Measurements from ENCODE around the gene CALCA. TPM values are rescaled to one million over a fixed set of nuclear protein-coding genes. Genes with fewer than 3 reads are reported as not detected.
A peak's percentile ranks its signal among the peaks of the same experiment; 100 is the strongest.

CALCA gene
- total and polyA plus RNA-seq, 4 donors, result 2.5 to 19.3 (median 15.3) TPM

GRCh38 chr11:14975252-14975587, 3.1 kb upstream of the CALCA start:
- 3% methylated on average over 11 of the region's 12 CpGs for WGBS (ENCODE audit: insufficient coverage)
- Histone ChIP-seq H3K4me3 (ENCODE audit: low read depth, low read length) (no peak overlapping the region), H3K27me3 (ENCODE audit: control insufficient read depth, insufficient read depth, low read length) (peaks cover 73% of the 10 kb centered on the region), H3K4me1 (ENCODE audit: control insufficient read depth, insufficient read depth, low read length) (peaks cover 32% of the 10 kb centered on the region), H3K36me3 (ENCODE audit: control insufficient read depth, insufficient read depth, low read length) (no peaks in the 10 kb centered on the region), H3K9me3 (ENCODE audit: control insufficient read depth, insufficient read depth, low read length) (no peaks in the 10 kb centered on the region), H3K27ac (ENCODE audit: low read depth, low read length) (no peak overlapping the region)
- peak in 2 of 6 donors; percentile 37 to 51 for DNase-seq (ENCODE audit: low read depth in 4 of 6, low spot score in 6 of 6)

- Histone ChIP-seq H3K27me3 (ENCODE audit: control insufficient read depth, insufficient read depth, low read length) (peaks cover 78% of the 10 kb centered on the region), H3K4me1 (ENCODE audit: control insufficient read depth, insufficient read depth, low read length) (peaks cover 32% of the 10 kb centered on the region), H3K4me3 (ENCODE audit: low read depth, low read length) (peak overlapping the region; percentile 9), H3K36me3 (ENCODE audit: control insufficient read depth, insufficient read depth, low read length) (no peaks in the 10 kb centered on the region), H3K27ac (ENCODE audit: low read depth, low read length) (no peak overlapping the region), H3K9me3 (ENCODE audit: control insufficient read depth, insufficient read depth, low read length) (no peaks in the 10 kb centered on the region)
- 2% methylated on average over 21 of the region's 27 CpGs for WGBS (ENCODE audit: insufficient coverage)
- DNase-seq (ENCODE audit: low read depth in 4 of 6, low spot score in 6 of 6), result peak in 2 of 6 donors; percentile 60 to 63
These were observed 2.5 kb upstream of the CALCA start for GRCh38 chr11:14974515-14975251.

GRCh38 chr11:14973621-14974514, 1.7 kb upstream of the CALCA start:
- H3K36me3 ChIP-seq (ENCODE audit: control insufficient read depth, insufficient read depth, low read length), result no peaks in the 10 kb centered on the region
- H3K4me3 ChIP-seq (ENCODE audit: low read depth, low read length), result peak overlapping the region; percentile 9
- peak in 2 of 6 donors; percentile 60 to 62 for DNase-seq (ENCODE audit: low read depth in 4 of 6, low spot score in 6 of 6)
- peaks cover 32% of the 10 kb centered on the region for H3K4me1 ChIP-seq (ENCODE audit: control insufficient read depth, insufficient read depth, low read length)
- peaks cover 82% of the 10 kb centered on the region for H3K27me3 ChIP-seq (ENCODE audit: control insufficient read depth, insufficient read depth, low read length)
- no peaks in the 10 kb centered on the region for H3K9me3 ChIP-seq (ENCODE audit: control insufficient read depth, insufficient read depth, low read length)
- H3K27ac ChIP-seq (ENCODE audit: low read depth, low read length), result no peak overlapping the region
- under 1% methylated on average over 64 of the region's 64 CpGs for WGBS (ENCODE audit: insufficient coverage)

- Histone ChIP-seq H3K9me3 (ENCODE audit: control insufficient read depth, insufficient read depth, low read length) (no peaks in the 10 kb centered on the region), H3K27me3 (ENCODE audit: control insufficient read depth, insufficient read depth, low read length) (peaks cover 80% of the 10 kb centered on the region), H3K36me3 (ENCODE audit: control insufficient read depth, insufficient read depth, low read length) (no peaks in the 10 kb centered on the region), H3K4me3 (ENCODE audit: low read depth, low read length) (no peak overlapping the region), H3K27ac (ENCODE audit: low read depth, low read length) (no peak overlapping the region), H3K4me1 (ENCODE audit: control insufficient read depth, insufficient read depth, low read length) (peaks cover 32% of the 10 kb centered on the region)
- 9% methylated on average over 18 of the region's 22 CpGs for WGBS (ENCODE audit: insufficient coverage)
- no peak for DNase-seq (ENCODE audit: low read depth in 4 of 6, low spot score in 6 of 6)
These were observed 687 bp upstream of the CALCA start for GRCh38 chr11:14972581-14973495.

GRCh38 chr11:14969901-14970323, 2.2 kb downstream of the CALCA start:
- Histone ChIP-seq H3K9me3 (ENCODE audit: control insufficient read depth, insufficient read depth, low read length) (no peaks in the 10 kb centered on the region), H3K4me1 (ENCODE audit: control insufficient read depth, insufficient read depth, low read length) (peaks cover 32% of the 10 kb centered on the region), H3K36me3 (ENCODE audit: control insufficient read depth, insufficient read depth, low read length) (no peaks in the 10 kb centered on the region), H3K27ac (ENCODE audit: low read depth, low read length) (no peak overlapping the region), H3K27me3 (ENCODE audit: control insufficient read depth, insufficient read depth, low read length) (peaks cover 52% of the 10 kb centered on the region), H3K4me3 (ENCODE audit: low read depth, low read length) (no peak overlapping the region)
- 14% methylated on average over 6 of the region's 7 CpGs for WGBS (ENCODE audit: insufficient coverage)
- peak in 2 of 6 donors; percentile 15 to 29 for DNase-seq (ENCODE audit: low read depth in 4 of 6, low spot score in 6 of 6)

- Histone ChIP-seq H3K9me3 (ENCODE audit: control insufficient read depth, insufficient read depth, low read length) (no peaks in the 10 kb centered on the region), H3K4me1 (ENCODE audit: control insufficient read depth, insufficient read depth, low read length) (peaks cover 11% of the 10 kb centered on the region), H3K27me3 (ENCODE audit: control insufficient read depth, insufficient read depth, low read length) (peaks cover 30% of the 10 kb centered on the region), H3K27ac (ENCODE audit: low read depth, low read length) (no peak overlapping the region), H3K36me3 (ENCODE audit: control insufficient read depth, insufficient read depth, low read length) (no peaks in the 10 kb centered on the region), H3K4me3 (ENCODE audit: low read depth, low read length) (no peak overlapping the region)
- 65% methylated on average over 4 of the region's 5 CpGs for WGBS (ENCODE audit: insufficient coverage)
- peak in 1 of 6 donors; percentile 4 for DNase-seq (ENCODE audit: low read depth in 4 of 6, low spot score in 6 of 6)
These were observed 4.4 kb downstream of the CALCA start for GRCh38 chr11:14967581-14968243.

- Histone ChIP-seq H3K27ac (ENCODE audit: low read depth, low read length) (no peak overlapping the region), H3K27me3 (ENCODE audit: control insufficient read depth, insufficient read depth, low read length) (no peaks in the 10 kb centered on the region), H3K9me3 (ENCODE audit: control insufficient read depth, insufficient read depth, low read length) (no peaks in the 10 kb centered on the region), H3K36me3 (ENCODE audit: control insufficient read depth, insufficient read depth, low read length) (no peaks in the 10 kb centered on the region), H3K4me1 (ENCODE audit: control insufficient read depth, insufficient read depth, low read length) (no peaks in the 10 kb centered on the region), H3K4me3 (ENCODE audit: low read depth, low read length) (no peak overlapping the region)
- DNase-seq (ENCODE audit: low read depth in 4 of 6, low spot score in 6 of 6), result no peak
- WGBS (ENCODE audit: insufficient coverage), result no CpG with 5 or more reads among the region's 2 CpGs
These were observed 16.0 kb downstream of the CALCA start for GRCh38 chr11:14956111-14956510.

- Histone ChIP-seq H3K9me3 (ENCODE audit: control insufficient read depth, insufficient read depth, low read length) (no peaks in the 10 kb centered on the region), H3K4me1 (ENCODE audit: control insufficient read depth, insufficient read depth, low read length) (no peaks in the 10 kb centered on the region), H3K4me3 (ENCODE audit: low read depth, low read length) (no peak overlapping the region), H3K36me3 (ENCODE audit: control insufficient read depth, insufficient read depth, low read length) (no peaks in the 10 kb centered on the region), H3K27me3 (ENCODE audit: control insufficient read depth, insufficient read depth, low read length) (no peaks in the 10 kb centered on the region), H3K27ac (ENCODE audit: low read depth, low read length) (no peak overlapping the region)
- no peak for DNase-seq (ENCODE audit: low read depth in 4 of 6, low spot score in 6 of 6)
These were observed 17.6 kb downstream of the CALCA start for GRCh38 chr11:14954581-14954980.

GRCh38 chr11:14953904-14954303, 18.2 kb downstream of the CALCA start:
- H3K4me3 ChIP-seq (ENCODE audit: low read depth, low read length), result no peak overlapping the region
- DNase-seq (ENCODE audit: low read depth in 4 of 6, low spot score in 6 of 6), result no peak
- H3K27me3 ChIP-seq (ENCODE audit: control insufficient read depth, insufficient read depth, low read length), result no peaks in the 10 kb centered on the region
- H3K4me1 ChIP-seq (ENCODE audit: control insufficient read depth, insufficient read depth, low read length), result no peaks in the 10 kb centered on the region
- no peak overlapping the region for H3K27ac ChIP-seq (ENCODE audit: low read depth, low read length)
- no peaks in the 10 kb centered on the region for H3K36me3 ChIP-seq (ENCODE audit: control insufficient read depth, insufficient read depth, low read length)
- H3K9me3 ChIP-seq (ENCODE audit: control insufficient read depth, insufficient read depth, low read length), result no peaks in the 10 kb centered on the region

All from spinal cord (tissue), 10 donors.